ENCODE results near the gene RUNX2. TPM values are rescaled to one million over a fixed set of nuclear protein-coding genes. Genes with fewer than 3 reads are reported as not detected.

The RUNX2 gene
- polyA plus RNA-seq, 4 donors, result 3.1 to 9.5 (median 3.5) TPM

DNA sequence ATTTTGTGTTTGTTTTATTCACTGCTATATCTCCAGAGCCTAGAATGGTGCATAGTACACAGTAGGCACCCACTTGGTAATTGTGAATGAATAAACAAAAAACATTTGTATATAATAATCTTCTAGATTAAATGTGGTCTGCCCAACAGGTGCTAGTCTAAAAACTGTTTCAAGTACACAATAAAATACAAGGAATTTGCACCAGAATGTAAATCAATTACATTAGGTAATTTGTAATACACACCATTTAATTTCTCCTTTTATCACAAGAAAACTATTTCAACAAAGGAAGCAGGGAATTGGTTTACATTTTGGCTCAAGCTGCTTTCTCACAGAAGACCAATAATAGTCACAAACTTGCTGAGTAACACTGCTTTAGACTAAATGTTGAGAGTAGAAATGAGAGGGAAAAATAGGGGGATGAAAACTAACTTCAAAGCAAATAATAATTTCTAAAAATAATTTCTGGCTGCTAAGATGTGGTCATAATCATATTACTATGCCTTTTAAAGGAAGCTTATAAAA lies 22.1 kb downstream of the RUNX2 start:
- no peak for DNase-seq (ENCODE audit: low read depth in 4 of 4, low spot score in 3 of 4)

DNA sequence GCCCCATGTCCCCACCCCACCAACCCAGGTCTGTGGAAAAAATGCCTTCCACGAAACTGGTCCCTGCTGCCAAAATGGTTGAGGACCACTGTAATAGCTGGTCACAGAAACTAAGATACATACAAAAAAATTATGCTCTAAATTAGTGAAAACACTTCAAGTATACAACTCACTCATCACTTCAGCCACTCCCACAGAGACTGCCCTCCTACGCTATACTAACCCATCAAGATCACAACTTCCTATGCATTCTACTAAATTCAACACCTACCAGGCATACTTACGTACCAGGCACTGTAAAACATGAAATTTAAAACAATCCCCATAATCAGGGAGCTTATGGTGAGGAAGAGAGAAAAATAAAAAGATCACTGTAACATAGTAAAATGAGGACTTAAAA lies 22.9 kb downstream of the RUNX2 start:
- DNase-seq (ENCODE audit: low read depth in 4 of 4, low spot score in 3 of 4), result no peak

DNA sequence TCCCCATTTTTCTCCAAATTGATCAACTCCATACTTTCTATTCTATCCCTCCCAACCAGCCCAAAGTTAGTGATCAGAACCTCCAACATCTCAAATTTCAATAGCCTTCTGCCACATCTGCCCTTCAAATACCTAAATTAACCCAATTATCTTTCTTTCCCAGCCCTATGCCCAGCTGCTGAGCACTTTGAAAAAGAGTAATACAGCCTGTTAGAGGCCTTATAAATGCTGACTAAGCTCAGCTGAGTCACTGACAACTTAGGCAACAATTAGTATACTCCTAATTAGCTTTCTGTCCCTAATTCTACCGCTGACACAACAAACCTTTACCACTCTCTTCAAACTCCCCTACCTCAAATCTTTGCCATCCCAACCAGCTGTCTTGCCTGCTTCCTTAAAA lies 23.5 kb downstream of the RUNX2 start:
- no peak for DNase-seq (ENCODE audit: low read depth in 4 of 4, low spot score in 3 of 4)

DNA sequence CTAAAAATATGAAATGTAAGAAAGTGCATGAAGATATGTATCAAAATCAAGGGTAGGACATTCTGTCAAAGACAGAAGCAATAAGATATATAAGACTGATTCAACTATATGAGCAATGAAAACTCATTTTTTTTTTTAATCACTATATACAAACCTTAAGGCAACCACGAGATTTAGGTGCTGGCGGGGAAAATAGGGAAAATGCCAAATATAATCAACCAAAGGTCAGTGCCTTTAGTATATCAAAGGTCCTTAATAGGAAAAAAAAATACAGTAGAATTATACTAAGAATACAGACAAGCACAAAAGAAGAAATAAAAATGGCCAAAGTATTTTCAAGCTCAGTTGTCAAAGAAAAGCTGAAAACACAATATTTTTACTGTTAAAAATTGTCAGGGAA lies 25.5 kb downstream of the RUNX2 start:
- no peak for DNase-seq (ENCODE audit: low read depth in 4 of 4, low spot score in 3 of 4)

DNA sequence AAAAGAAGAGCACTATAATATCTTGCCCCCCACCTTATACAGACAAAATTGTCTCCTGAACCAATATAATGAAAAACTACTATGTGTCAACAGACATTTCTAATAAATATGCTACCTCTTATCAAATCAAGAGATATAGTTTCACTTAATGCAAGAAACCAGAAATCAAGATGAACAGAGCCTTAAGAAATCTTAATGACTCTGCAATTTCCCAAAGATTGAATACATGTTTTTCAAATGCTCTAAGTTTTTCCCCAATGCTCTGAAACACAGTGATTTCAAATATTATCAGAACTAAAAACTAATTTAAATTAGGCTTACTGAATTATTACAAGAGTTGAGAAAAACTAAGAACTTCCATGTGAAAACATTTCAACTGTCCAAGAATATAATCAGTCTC lies 36.3 kb downstream of the RUNX2 start:
- no peak for DNase-seq (ENCODE audit: low read depth in 4 of 4, low spot score in 3 of 4)

DNA sequence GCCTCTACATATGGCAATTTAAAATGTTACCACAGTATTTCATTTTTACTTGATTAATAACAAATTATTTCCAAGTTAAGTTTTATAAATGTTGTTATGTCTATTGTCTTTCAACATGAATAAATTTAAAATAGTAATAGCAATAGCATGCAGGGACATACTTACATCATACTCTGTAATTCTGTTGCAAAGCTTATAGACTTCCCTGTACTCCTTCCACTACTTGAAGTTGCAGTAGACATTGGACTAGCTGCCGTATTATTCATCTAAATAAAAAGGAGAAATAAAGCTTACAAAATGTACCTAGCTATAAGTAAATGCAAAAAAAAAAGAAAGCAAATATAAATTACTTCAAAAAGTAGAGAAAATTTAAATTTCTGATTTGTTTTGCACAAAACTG lies 36.9 kb downstream of the RUNX2 start:
- DNase-seq (ENCODE audit: low read depth in 4 of 4, low spot score in 3 of 4), result no peak

DNA sequence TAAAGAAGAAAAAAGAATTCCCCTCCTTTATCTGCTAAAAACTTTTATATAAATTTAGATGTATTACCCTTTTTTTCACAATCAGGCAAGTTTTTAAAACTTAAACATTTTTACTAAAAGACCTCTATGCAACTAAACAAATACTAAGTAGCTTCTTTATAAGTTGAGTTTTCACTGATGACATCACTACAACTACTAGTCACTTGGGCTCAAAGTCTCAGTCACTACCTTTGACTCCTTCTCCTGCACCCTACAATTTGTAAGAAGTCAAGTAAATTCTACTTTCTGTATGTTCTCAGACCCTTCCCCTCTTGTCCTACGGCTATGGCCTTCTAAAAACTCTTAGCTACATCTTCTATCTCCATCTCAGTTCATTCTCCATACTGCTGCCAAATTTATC lies 38.4 kb downstream of the RUNX2 start:
- DNase-seq (ENCODE audit: low read depth in 4 of 4, low spot score in 3 of 4), result no peak

DNA sequence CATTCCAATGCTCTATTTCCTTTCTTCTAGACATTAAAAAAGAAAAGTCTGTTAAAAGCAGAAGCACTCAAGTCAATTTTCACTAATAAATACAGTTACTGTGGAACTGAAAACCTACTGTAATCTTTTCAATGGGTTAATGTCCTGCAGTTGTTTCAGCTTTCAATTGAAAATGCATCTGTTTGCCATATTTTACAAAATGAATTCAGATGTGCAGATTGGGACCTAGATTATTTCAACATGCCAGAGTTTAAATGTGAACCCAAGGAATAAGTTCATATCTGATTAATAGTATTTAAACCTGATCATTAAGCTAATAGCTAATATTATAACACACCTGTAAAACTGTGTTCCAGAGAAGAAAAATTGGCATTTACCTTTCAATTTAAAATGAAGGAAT lies 39.9 kb downstream of the RUNX2 start:
- no peak for DNase-seq (ENCODE audit: low read depth in 4 of 4, low spot score in 3 of 4)

DNA sequence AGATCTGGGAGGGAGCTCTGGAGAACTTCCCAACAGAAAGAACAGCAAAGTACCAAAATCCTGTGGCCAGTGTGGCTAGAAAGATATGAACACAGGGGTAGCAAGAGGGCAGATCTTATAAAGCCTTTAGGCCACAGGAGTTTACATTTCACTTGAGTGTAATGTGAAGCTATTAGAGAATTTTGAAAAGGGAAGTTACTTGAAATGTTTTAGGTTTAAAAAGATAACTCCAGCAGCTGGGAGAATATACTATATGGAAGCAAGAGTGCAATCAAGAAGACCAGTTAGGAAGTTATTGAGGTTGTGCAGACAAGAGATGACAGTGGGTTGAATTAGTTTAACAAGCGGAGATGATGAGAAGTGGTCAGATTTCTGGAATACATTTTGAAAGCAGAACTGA lies 41.7 kb downstream of the RUNX2 start:
- DNase-seq (ENCODE audit: low read depth in 4 of 4, low spot score in 3 of 4), result no peak

DNA sequence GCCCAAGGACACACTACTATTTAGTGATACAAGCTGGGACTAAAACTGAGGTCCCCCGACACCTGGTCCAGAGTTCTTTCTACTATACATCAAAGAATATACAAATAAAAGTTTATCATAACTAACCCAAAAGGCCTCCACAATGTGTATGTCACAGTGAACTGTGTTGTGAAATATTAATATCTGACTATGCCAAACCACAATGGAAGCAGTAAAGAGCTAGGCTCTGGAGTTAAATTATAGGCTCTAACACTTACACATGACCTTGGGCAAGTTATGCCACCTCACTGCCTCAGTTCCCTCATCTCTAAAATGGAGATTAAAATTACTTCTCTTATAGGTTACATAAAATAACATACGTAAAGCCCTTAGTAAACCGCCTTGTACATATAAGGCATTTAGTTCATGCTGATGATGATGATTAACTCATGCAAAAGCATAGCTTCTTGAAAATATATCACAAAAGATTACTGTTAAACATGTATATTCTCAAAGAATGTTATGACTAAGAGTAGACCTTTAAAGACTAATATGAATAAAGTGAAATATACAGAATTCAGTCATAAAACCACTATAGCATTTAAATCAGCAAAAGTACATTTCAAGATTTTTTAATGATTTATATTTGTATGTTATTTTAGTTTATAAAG lies 43.9 kb downstream of the RUNX2 start:
- DNase-seq (ENCODE audit: low read depth in 4 of 4, low spot score in 3 of 4), result no peak

DNA sequence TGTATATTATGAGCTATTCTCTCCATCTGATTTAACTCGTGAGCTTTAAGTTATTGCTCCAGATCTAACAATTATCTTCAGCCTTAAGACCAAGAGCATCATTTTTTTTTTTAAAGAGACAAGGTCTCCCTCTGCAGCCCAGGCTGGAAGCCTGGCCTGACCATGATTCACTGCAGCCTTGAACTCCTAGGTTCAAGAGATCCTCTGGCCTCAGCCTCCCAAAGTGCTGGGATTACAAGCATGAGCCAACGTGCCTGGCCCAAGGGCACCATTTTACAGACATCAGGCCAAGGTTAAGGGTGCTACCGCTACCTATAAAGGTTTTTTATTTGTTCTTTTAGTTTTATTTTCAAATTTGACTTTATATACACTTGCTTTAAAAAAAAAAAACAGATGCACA lies 47.3 kb downstream of the RUNX2 start:
- DNase-seq (ENCODE audit: low read depth in 4 of 4, low spot score in 3 of 4), result no peak

DNA sequence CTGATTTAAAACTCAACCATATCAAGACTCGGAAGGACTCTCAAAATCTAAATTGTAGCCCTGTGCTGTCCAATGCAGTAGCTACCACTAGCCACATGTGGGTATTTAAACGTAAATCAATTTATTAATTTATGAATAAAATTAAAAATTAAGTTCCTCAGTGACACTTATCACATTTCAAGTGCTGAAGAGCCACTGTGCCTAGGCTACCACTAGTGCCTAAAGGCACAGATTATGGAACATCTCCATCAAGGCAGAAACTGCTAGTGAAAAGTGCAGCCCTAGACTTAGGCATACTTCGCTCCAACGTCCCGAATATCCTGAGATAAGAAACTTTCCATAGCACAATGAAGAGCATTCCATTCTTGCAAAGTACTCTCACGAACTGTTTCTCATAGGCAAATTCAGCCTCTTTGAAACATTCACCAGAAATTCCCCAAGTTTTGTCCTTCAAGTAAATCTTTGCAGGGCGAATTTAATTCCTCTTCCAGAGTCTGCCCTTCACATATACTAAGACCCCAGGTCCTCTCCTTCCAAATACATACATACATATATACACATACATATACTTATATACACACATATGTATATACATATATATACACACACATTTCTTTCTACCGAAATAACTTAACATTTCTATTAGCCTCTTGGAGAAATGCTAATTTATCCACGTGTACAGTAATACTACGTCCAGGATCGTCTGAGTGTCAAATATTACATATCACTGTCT lies 48.3 kb downstream of the RUNX2 start:
- no peak for DNase-seq (ENCODE audit: low read depth in 4 of 4, low spot score in 3 of 4)

DNA sequence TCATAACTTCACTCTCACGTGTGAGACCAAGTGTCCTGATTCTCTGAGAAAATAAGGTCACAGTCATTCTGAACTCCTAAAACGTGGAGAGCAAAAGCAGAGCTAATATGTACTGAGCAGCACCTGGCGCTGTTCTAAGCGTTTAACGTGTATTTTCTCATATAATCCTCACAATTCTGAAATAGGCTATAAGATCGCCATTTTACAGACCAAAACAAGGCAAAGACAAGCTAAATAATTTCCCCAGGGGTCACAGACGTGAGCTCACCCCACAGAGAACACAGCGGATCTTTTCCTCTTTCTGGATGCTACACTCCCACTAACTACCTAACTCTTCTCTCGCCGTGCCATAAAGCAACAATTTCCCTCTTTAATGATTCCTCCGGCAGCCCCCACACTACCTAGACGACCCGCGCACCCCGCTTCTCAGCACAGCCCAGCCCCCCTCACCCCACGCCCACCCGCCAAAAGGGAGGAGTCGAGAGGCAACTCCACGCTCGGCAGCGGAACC lies 49.0 kb downstream of the RUNX2 start:
- peak in 2 of 4 donors; percentile 35 for DNase-seq (ENCODE audit: low read depth in 4 of 4, low spot score in 3 of 4)

DNA sequence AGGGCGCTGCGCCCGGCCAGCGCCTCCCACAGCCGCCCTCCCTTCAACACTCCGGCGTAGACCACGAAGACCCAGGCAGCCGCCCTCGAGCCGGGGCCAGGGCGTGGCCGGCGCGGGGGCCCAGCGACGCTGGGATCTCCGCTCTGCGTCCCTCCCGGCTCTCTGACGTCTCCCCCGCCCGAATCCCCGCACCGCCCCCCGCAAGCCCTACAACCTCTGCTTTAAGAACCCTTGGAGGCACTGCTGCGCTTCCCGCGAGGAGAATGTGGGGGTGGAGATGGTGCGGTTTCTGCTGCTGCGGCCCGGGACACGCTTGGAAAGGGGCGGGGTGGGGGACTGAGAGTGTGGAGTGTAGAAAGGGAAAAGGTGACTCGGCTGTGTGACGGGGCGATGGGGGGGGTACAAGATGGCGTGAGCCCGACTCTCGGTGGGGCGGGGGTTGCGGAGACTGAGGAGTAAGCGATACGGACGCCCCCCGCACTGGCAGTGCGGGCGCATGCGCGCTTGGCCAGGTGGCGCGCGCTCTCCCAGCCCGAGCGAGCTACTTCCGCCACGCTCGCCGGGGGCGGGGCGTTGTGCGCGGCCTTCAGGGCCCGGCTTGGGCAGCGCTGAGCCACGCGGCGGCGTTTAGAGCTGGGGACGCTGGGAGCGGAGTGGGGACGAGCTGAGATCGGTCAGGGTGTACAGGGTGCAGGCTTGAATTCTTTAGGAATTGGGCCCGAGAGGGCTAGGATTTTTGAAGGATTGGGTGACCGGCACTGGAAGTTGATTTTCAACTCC lies 49.6 kb downstream of the RUNX2 start, which contains the start of gene SUPT3H:
SUPT3H (minus strand) TSS at position 381 of the 780 bp plus-strand sequence.
- DNase-seq (ENCODE audit: low read depth in 4 of 4, low spot score in 3 of 4), result peak; percentile 90 to 93 (median 92)

DNA sequence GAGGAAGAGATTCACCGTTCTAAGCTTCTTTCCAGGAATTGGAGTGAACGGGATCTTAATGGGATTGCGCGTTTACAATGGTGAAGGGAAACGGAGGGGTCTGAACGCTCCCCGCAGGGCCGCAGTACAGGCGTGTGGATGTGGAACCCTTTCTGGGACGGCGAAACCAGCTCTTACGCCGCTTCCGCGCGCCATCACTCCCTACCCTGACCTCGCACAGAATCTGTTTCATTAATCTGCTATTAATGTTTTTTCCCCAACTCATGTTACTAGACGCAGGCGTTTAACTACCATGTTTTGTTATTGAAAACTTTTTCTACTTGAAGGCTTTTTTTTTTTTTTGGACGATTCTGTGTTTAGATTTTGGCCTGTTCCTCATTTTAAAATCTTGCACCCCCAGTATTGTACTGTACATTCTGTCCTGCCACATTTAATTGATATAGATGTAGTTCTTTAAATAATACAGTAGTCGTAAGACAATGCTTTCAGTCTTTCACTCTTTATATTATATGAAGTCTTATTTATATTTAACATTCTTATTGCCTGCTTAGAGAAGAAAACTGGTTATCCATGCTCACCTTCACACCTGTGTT lies 50.3 kb downstream of the RUNX2 start:
- DNase-seq (ENCODE audit: low read depth in 4 of 4, low spot score in 3 of 4), result no peak

DNA sequence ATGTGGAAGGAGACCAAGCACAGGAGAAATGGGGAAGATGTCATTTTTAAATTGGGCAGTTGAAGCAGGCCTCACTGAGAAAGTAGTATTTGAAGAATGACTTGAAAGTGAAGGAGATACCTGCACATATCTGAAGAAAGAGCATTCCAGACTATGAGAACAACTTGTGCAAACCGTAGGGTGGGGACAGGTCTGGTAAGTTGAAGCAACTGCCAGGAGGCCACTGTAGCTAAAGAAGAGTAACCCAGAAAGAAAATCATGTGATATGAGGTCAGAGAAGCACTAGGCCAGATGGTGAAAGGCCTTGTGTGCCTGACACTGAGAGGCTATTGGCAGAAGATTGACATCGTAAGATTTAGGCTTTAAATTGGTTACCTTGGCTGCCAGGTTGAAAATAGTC lies 54.3 kb downstream of the RUNX2 start:
- DNase-seq (ENCODE audit: low read depth in 4 of 4, low spot score in 3 of 4), result no peak

DNA sequence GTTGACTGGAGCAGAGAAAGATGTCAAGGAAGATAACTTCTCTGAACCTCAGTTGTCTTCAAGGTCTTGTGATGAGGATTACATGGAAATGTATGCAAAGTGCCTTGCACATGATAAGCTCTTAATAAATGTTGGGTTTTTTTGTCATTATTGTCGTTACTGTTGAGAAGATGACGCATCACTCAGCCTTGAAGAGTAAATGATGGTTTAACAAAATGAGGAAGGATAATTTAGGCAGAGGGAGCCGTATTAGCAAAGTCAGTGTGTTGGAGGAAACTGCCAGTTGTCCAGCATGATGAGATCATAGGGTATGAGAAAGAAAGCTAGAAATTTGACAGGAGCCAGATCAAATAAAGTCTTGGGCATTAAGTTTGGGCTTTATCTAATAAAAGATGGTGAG lies 58.4 kb downstream of the RUNX2 start:
- no peak for DNase-seq (ENCODE audit: low read depth in 4 of 4, low spot score in 3 of 4)

DNA sequence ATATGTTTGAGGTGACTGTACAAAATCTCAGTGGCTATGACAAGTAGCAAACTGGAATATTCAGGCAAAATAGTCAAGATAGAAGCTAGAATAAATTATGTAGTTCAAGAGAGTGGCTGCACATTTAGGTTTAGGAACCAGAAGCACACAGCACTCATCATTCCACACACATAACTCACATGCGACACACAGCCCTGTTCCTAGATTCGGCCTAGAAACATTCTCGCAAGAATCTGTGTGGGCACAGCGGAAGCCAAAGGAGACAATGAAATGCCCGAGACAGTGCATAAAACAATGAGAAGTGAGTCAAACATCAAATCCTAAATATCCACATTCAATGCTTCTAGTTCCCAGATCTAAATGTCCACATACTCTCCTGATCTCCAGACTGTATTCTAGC lies 59.1 kb downstream of the RUNX2 start:
- no peak for DNase-seq (ENCODE audit: low read depth in 4 of 4, low spot score in 3 of 4)

DNA sequence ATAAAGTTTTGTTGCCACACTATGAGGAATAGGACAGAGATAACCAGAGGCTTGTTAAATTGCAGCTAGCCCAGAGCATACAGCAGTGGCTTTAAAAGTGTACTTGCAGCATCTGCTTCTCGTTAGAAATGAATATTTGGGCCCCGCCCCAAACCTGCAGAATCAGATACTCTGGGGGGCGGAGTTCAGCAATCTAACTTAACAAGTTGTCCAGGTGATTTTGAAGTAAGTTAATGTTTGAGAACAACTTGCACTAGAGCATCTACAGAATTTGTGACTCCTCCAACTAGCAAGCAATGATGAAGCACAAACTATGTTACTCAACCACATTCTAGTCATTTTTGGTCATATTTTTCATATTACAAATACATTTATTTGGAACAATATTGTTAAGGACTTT lies 60.2 kb downstream of the RUNX2 start:
- no peak for DNase-seq (ENCODE audit: low read depth in 4 of 4, low spot score in 3 of 4)

DNA sequence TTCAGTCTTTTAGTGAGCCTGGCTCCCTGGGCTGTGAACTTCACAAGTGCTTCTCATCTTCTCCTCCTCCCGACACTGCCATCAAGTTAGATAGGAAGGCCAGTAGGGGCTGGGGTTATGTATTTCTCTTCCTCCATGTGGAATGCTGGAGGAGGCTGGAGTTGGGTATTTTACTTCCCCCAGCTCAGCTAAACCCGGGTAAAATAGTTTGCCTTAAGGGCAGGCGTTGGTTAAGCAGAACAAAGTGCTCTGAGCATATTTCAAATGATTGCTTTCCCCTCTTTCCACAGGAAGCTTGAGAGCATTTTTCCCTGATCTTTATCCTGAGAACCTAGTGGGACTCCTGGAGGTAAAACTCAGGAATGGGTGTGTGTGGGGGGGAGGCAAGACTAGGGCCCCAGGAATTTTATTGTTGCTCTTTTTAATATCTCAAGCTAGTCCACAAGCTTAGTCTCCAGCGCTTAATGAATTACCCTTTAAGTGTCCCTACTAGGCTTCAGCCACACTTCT lies 66.5 kb downstream of the RUNX2 start:
- DNase-seq (ENCODE audit: low read depth in 4 of 4, low spot score in 3 of 4), result no peak
